ENCODE measurements around the gene ZFAND3.

GRCh38 chr6:38127284-38127683 lies 307.8 kb downstream of the ZFAND3 start:
- TF ChIP-seq MAX (IDR thresholded peaks at IDR 0.05; ENCODE audit: insufficient read depth, insufficient read length) (no peak), POLR2AphosphoS5 (IDR thresholded peaks at IDR 0.05; ENCODE audit: insufficient read depth, low read depth, low read length) (no peak), CTCF (IDR thresholded peaks at IDR 0.05; ENCODE audit: extremely low read depth in 1 of 2, insufficient read depth in 1 of 2, low read depth in 1 of 2, low read length in 2 of 2) (no peak), EZH2 (IDR thresholded peaks at IDR 0.05; ENCODE audit: borderline replicate concordance, low read depth, low read length, severe bottlenecking) (no peak), POLR2A (IDR thresholded peaks at IDR 0.05; ENCODE audit: low read depth, low read length) (no peak), MYC (IDR thresholded peaks at IDR 0.05; ENCODE audit: low read depth, low read length) (no peak)
